Activated gamma-delta T cell treated with Interleukin-2 at 50 U/mL for 16 hours (primary cell): Measurements from ENCODE around the gene MACROD2.

Experiments used
- DNase-seq: peaks from one replicate; pipeline ENCODE4 v3.0.0-alpha.2; 2020

Gene MACROD2

GRCh38 chr20:14288341-14289330 is 293.3 kb downstream of the MACROD2 start:
- DNase-seq: no peak

GRCh38 chr20:14291502-14291901 is 296.2 kb downstream of the MACROD2 start:
- DNase-seq: no peak

GRCh38 chr20:14295238-14295637 is 299.9 kb downstream of the MACROD2 start:
- no peak for DNase-seq

GRCh38 chr20:14295770-14296309 is 300.5 kb downstream of the MACROD2 start:
- no peak for DNase-seq

DNA sequence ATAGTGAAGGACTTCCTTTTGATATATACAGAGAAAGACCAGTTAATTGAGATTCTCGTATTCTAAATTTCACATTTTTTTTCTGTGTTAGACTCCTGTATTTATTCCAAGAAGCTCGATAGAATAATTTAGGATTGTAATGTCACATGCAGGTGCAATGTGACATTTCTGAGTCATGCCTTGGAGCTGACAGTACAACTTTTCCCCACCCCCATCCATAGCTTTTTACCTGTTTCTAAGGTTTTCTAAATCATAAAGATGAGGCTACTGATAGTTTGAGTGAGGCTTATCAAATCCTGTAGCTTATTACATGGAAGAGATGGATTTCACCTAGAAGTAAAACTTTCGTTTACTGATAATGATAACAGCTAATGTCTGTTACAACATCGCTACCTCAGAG is 304.5 kb downstream of the MACROD2 start:
- no peak for DNase-seq

GRCh38 chr20:14303106-14303505 is 307.8 kb downstream of the MACROD2 start:
- DNase-seq: no peak

DNA sequence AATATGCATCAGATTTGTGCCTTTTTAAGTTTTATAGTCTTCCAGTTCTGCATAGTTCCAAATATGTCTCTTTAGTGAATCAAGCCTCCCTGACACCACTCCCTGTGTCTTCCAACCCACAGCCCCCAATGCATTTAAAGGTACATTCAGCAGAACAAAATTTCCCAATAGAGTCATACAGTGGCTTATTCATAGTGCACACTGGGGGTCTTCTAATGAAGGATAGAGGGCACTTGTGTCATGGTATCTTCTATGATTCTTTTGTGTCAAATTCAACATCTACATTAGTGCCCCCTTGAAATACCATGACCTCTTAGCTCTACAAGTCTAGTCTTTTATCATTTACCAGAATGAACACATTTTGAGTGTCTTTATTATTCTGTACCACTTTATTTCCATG is 308.3 kb downstream of the MACROD2 start:
- no peak for DNase-seq

DNA sequence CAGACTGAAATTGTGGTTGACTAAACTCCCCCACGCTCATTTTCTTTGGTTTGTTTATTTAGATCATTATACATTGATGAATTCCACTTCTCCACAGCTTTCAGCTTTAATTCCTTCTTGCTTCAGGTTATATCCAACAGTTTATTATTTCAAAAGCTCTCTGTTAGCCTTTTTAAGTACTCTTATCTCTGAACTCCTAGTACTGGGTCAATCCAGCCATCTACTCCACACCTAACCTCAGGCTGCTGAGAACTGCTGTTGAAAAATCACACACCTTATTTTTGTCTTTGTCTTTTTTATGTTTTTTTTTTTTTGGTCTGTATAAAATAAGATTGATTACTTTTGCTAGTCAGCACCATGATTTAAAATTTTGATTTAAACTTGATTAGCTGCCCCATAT is 309.2 kb downstream of the MACROD2 start:
- DNase-seq: no peak

- no peak for DNase-seq
These were observed 312.6 kb downstream of the MACROD2 start for GRCh38 chr20:14307956-14308355.

- no peak for DNase-seq
These were observed 315.8 kb downstream of the MACROD2 start for GRCh38 chr20:14310977-14311627.

DNA sequence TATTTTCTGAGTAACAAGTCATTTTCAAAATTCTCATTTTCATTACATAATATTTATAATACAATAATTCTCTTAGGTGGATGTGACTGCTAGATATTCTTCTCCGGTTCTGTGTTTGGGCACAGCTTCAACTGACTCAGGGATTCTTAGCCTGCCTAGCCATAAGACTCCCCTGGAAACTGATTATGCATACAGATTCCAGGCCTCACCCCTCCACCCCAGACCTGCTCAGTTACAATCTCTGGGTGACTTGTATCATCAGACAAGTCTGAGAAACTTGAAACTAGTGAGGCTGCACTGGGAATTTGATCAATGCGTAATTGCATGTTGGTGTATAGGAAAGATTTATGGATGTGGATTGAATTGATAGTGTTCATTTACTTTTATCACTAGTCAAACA is 316.7 kb downstream of the MACROD2 start:
- no peak for DNase-seq

- DNase-seq: no peak
These were observed 318.2 kb downstream of the MACROD2 start for GRCh38 chr20:14313341-14314020.

- DNase-seq: no peak
These were observed 324.4 kb downstream of the MACROD2 start for GRCh38 chr20:14319704-14320103.

GRCh38 chr20:14331646-14332045 is 336.3 kb downstream of the MACROD2 start:
- no peak for DNase-seq

DNA sequence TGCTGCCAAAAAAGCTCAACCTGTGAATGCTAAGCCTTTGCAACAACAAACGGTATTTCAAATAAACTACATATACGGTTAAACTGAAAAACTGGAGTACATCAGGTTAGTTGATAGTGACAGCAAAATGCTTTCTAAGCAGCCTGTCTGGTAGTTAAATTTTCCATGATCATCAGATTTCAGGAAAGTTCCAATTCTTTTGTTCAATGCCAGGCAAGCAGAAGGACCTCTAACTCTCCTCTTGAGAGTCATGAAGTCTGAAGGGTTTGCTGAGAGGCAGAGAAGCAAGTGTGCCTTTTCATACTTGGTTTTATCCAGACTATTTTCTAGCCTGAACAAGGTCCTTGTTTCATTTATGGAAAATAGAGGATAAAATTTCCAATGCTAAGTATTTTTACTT is 337.6 kb downstream of the MACROD2 start:
- DNase-seq: no peak

GRCh38 chr20:14333721-14334120 is 338.4 kb downstream of the MACROD2 start:
- DNase-seq: no peak

GRCh38 chr20:14334306-14334930 is 339.1 kb downstream of the MACROD2 start:
- DNase-seq: no peak

GRCh38 chr20:14335052-14335451 is 339.7 kb downstream of the MACROD2 start:
- DNase-seq: no peak

DNA sequence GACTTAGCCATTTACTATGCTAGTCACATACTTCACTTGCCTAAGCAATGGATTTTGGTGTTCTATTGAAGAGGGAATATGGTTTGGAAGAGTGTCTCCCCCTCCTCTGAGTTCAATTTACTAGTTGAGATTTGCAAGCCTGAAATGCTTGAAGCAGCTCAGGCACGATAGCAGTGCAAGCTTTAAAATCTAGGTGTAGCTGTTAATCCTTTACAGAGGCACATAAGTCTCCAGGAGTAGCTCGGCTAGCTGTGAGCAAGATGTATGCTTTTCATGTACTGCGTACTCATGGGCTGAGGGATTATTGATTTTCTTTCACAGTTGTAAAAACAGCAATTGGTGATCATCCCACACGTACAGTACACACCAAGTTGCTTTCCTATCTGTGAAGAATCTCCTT is 341.4 kb downstream of the MACROD2 start:
- DNase-seq: no peak

- no peak for DNase-seq
These were observed 342.3 kb downstream of the MACROD2 start, which contains the start of gene FLRT3 for GRCh38 chr20:14337400-14338171. Gene FLRT3, minus strand, starts transcription at chr20:14337612. Its CDS starts 10,106 bp downstream, at chr20:14327506.

GRCh38 chr20:14341801-14342200 is 346.5 kb downstream of the MACROD2 start:
- DNase-seq: no peak

DNA sequence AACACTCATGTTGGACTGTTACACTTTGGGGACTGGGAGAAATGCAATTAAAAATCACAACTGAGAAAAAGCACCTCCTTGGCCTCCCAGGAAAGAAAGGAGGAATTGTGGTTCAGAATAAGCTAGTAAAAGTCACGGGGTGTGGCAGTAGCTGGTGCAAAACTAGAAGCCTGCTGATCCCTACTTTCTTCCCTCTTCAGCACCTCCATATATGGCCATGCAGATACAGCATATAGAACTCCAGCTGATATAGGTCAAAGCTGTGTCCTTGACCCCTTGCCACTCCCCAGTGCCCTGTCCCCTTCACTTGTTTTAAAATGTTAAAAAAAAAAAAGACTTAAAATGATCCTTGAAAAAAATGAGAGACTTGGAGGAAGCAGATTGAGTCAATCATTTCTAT is 347.6 kb downstream of the MACROD2 start:
- no peak for DNase-seq
